Measurements from ENCODE around the gene TEX2. TPM values are rescaled to one million over a fixed set of nuclear protein-coding genes. Genes with fewer than 3 reads are reported as not detected.

The TEX2 gene
- polyA plus RNA-seq, 3 donors from 2014 or later, result 4.7 to 8.1 (median 6.3) TPM

- H3K27me3 Mint-ChIP-seq (ENCODE audit: low read depth in 3 of 3), result no peaks in the 10 kb centered on the region
- H3K27ac Mint-ChIP-seq, result no peak overlapping the region
- DNase-seq, result no peak
- no peaks in the 10 kb centered on the region for H3K9me3 Mint-ChIP-seq
- peaks cover 0 to 3% (median 0%) of the 10 kb centered on the region in 3 donors for H3K36me3 Mint-ChIP-seq
- no peak overlapping the region for H3K4me3 Mint-ChIP-seq
- H3K4me1 Mint-ChIP-seq, result peaks cover 21 to 32% of the 10 kb centered on the region in 2 donors
These were observed 57.3 kb downstream of the TEX2 start for GRCh38 chr17:64205804-64206203.

GRCh38 chr17:64203630-64204029 is 59.4 kb downstream of the TEX2 start:
- no peak overlapping the region for H3K4me3 Mint-ChIP-seq
- no peaks in the 10 kb centered on the region for H3K9me3 Mint-ChIP-seq
- peaks cover 7 to 13% of the 10 kb centered on the region in 2 donors for H3K4me1 Mint-ChIP-seq
- no peaks in the 10 kb centered on the region for H3K27me3 Mint-ChIP-seq (ENCODE audit: low read depth in 3 of 3)
- H3K27ac Mint-ChIP-seq, result peak overlapping the region in 1 of 6 donors; percentile 71
- no peak for DNase-seq
- peaks cover 0 to 3% (median 3%) of the 10 kb centered on the region in 3 donors for H3K36me3 Mint-ChIP-seq

GRCh38 chr17:64202683-64203344 is 60.2 kb downstream of the TEX2 start:
- H3K9me3 Mint-ChIP-seq, result no peaks in the 10 kb centered on the region
- DNase-seq, result no peak
- H3K4me3 Mint-ChIP-seq, result no peak overlapping the region
- peaks cover 7 to 13% of the 10 kb centered on the region in 2 donors for H3K4me1 Mint-ChIP-seq
- H3K27me3 Mint-ChIP-seq (ENCODE audit: low read depth in 3 of 3), result no peaks in the 10 kb centered on the region
- H3K36me3 Mint-ChIP-seq, result peaks cover 0 to 7% (median 4%) of the 10 kb centered on the region in 3 donors
- peak overlapping the region in 1 of 6 donors; percentile 12 for H3K27ac Mint-ChIP-seq

- Mint-ChIP-seq H3K4me1 (peaks cover 0 to 1% of the 10 kb centered on the region in 2 donors), H3K27me3 (ENCODE audit: low read depth in 3 of 3) (no peaks in the 10 kb centered on the region), H3K36me3 (peaks cover 0 to 11% (median 4%) of the 10 kb centered on the region in 3 donors), H3K9me3 (no peaks in the 10 kb centered on the region), H3K4me3 (no peak overlapping the region), H3K27ac (no peak overlapping the region)
- DNase-seq, result no peak
These were observed 62.7 kb downstream of the TEX2 start for GRCh38 chr17:64200080-64201032.

- Mint-ChIP-seq H3K4me3 (no peak overlapping the region), H3K27me3 (ENCODE audit: low read depth in 3 of 3) (no peaks in the 10 kb centered on the region), H3K9me3 (no peaks in the 10 kb centered on the region), H3K4me1 (peaks cover 0 to 1% of the 10 kb centered on the region in 2 donors), H3K27ac (no peak overlapping the region), H3K36me3 (peaks cover 0 to 11% (median 8%) of the 10 kb centered on the region in 3 donors)
- no peak for DNase-seq
These were observed 64.5 kb downstream of the TEX2 start for GRCh38 chr17:64198331-64199090.

GRCh38 chr17:64196601-64197000 is 66.5 kb downstream of the TEX2 start:
- Mint-ChIP-seq H3K27ac (no peak overlapping the region), H3K4me1 (peaks cover 0 to 1% of the 10 kb centered on the region in 2 donors)
- DNase-seq, result no peak

GRCh38 chr17:64193561-64193960 is 69.5 kb downstream of the TEX2 start:
- H3K36me3 Mint-ChIP-seq, result peaks cover 0 to 25% (median 15%) of the 10 kb centered on the region in 3 donors

More at GRCh38 chr17:64196601-64197000, 66.5 kb downstream of the TEX2 start:
- Mint-ChIP-seq H3K27me3 (ENCODE audit: low read depth in 3 of 3) (no peaks in the 10 kb centered on the region), H3K4me3 (no peak overlapping the region), H3K9me3 (no peaks in the 10 kb centered on the region), H3K36me3 (peaks cover 0 to 18% (median 15%) of the 10 kb centered on the region in 3 donors)

GRCh38 chr17:64192589-64192988 is 70.5 kb downstream of the TEX2 start:
- no peak overlapping the region for H3K4me3 Mint-ChIP-seq
- no peak overlapping the region for H3K27ac Mint-ChIP-seq
- H3K27me3 Mint-ChIP-seq (ENCODE audit: low read depth in 3 of 3), result no peaks in the 10 kb centered on the region
- DNase-seq, result no peak
- no peaks in the 10 kb centered on the region for H3K4me1 Mint-ChIP-seq
- H3K36me3 Mint-ChIP-seq, result peaks cover 4 to 26% (median 18%) of the 10 kb centered on the region in 3 donors
- no peaks in the 10 kb centered on the region for H3K9me3 Mint-ChIP-seq

More at GRCh38 chr17:64193561-64193960, 69.5 kb downstream of the TEX2 start:
- Mint-ChIP-seq H3K9me3 (no peaks in the 10 kb centered on the region), H3K27me3 (ENCODE audit: low read depth in 3 of 3) (no peaks in the 10 kb centered on the region), H3K27ac (no peak overlapping the region), H3K4me3 (no peak overlapping the region), H3K4me1 (no peaks in the 10 kb centered on the region)
- no peak for DNase-seq

GRCh38 chr17:64190472-64190871 is 72.6 kb downstream of the TEX2 start:
- H3K36me3 Mint-ChIP-seq, result peaks cover 11 to 29% (median 29%) of the 10 kb centered on the region in 3 donors
- H3K4me1 Mint-ChIP-seq, result no peaks in the 10 kb centered on the region
- no peaks in the 10 kb centered on the region for H3K9me3 Mint-ChIP-seq
- H3K27me3 Mint-ChIP-seq (ENCODE audit: low read depth in 3 of 3), result no peaks in the 10 kb centered on the region
- H3K4me3 Mint-ChIP-seq, result no peak overlapping the region
- H3K27ac Mint-ChIP-seq, result no peak overlapping the region
- DNase-seq, result no peak

- H3K9me3 Mint-ChIP-seq, result no peaks in the 10 kb centered on the region
- H3K4me3 Mint-ChIP-seq, result no peak overlapping the region
- no peaks in the 10 kb centered on the region for H3K27me3 Mint-ChIP-seq (ENCODE audit: low read depth in 3 of 3)
- DNase-seq, result no peak
- peaks cover 10 to 12% of the 10 kb centered on the region in 2 donors for H3K4me1 Mint-ChIP-seq
- peaks cover 11 to 24% (median 20%) of the 10 kb centered on the region in 3 donors for H3K36me3 Mint-ChIP-seq
- H3K27ac Mint-ChIP-seq, result no peak overlapping the region
These were observed 75.0 kb downstream of the TEX2 start for GRCh38 chr17:64188088-64188487.

GRCh38 chr17:64187093-64187895 is 75.8 kb downstream of the TEX2 start:
- H3K27me3 Mint-ChIP-seq (ENCODE audit: low read depth in 3 of 3), result no peaks in the 10 kb centered on the region
- no peak for DNase-seq
- peaks cover 11 to 22% (median 18%) of the 10 kb centered on the region in 3 donors for H3K36me3 Mint-ChIP-seq
- peak overlapping the region in 1 of 6 donors; percentile 4 for H3K27ac Mint-ChIP-seq
- peaks cover 10 to 12% of the 10 kb centered on the region in 2 donors for H3K4me1 Mint-ChIP-seq
- H3K4me3 Mint-ChIP-seq, result no peak overlapping the region
- H3K9me3 Mint-ChIP-seq, result no peaks in the 10 kb centered on the region

- H3K27ac Mint-ChIP-seq, result no peak overlapping the region
These were observed 76.6 kb downstream of the TEX2 start for GRCh38 chr17:64186171-64187092.

More at GRCh38 chr17:64186171-64187092, 76.6 kb downstream of the TEX2 start:
- H3K4me1 Mint-ChIP-seq, result peaks cover 10 to 12% of the 10 kb centered on the region in 2 donors
- H3K4me3 Mint-ChIP-seq, result no peak overlapping the region
- no peak for DNase-seq
- peaks cover 11 to 22% (median 18%) of the 10 kb centered on the region in 3 donors for H3K36me3 Mint-ChIP-seq
- H3K27me3 Mint-ChIP-seq (ENCODE audit: low read depth in 3 of 3), result peaks cover 0 to 3% (median 0%) of the 10 kb centered on the region in 3 donors
- no peaks in the 10 kb centered on the region for H3K9me3 Mint-ChIP-seq
